Endodermal cell (in vitro differentiated cells): ENCODE measurements around the gene DCLRE1B. TPM values are rescaled to one million over a fixed set of nuclear protein-coding genes. Genes with fewer than 3 reads are reported as not detected.

Source experiments
- DNase-seq: peaks from one replicate; pipeline ENCODE4 v3.0.0-alpha.2; 2017
- H3K27ac ChIP-seq: 2 replicates; pipeline ENCODE4 v1.5.1; 2013; ENCODE audit warnings: mild to moderate bottlenecking, low read depth, low read length, moderate library complexity
- H3K27me3 ChIP-seq: 2 replicates; pipeline ENCODE4 v1.6.1; 2013; ENCODE audit warnings: mild to moderate bottlenecking, low read length, moderate library complexity; ENCODE audit not compliant: insufficient read depth, control insufficient read depth, poor library complexity, severe bottlenecking
- H3K36me3 ChIP-seq: 2 replicates; pipeline ENCODE4 v1.7.0; 2013; ENCODE audit warnings: mild to moderate bottlenecking, low read length, moderate library complexity; ENCODE audit not compliant: control insufficient read depth, insufficient read depth
- H3K4me1 ChIP-seq: one replicate; pipeline ENCODE4 v1.7.0; 2013; ENCODE audit warnings: low read length; ENCODE audit not compliant: control insufficient read depth, insufficient read depth
- H3K4me3 ChIP-seq: 2 replicates; pipeline ENCODE4 v1.5.1; 2013; ENCODE audit warnings: mild to moderate bottlenecking, low read length, moderate library complexity
- H3K9ac ChIP-seq: 2 replicates; pipeline ENCODE4 v1.6.1; 2013; ENCODE audit warnings: mild to moderate bottlenecking, low read length, moderate library complexity; ENCODE audit not compliant: poor library complexity, severe bottlenecking; ENCODE audit errors: extremely low read depth
- H3K9me3 ChIP-seq: 2 replicates; pipeline ENCODE4 v1.6.1; 2013; ENCODE audit warnings: mild to moderate bottlenecking, low read length, moderate library complexity; ENCODE audit not compliant: control insufficient read depth
- H3K27ac Mint-ChIP-seq: 2 replicates; pipeline ENCODE4 v1.8.0; 2020; ENCODE audit warnings: mixed read lengths
- H3K27me3 Mint-ChIP-seq: 2 replicates; pipeline ENCODE4 v1.8.0; 2021; ENCODE audit warnings: mild to moderate bottlenecking, mixed read lengths; ENCODE audit not compliant: insufficient read depth
- H3K36me3 Mint-ChIP-seq: 2 replicates; pipeline ENCODE4 v1.8.0; 2020; ENCODE audit warnings: low read depth, mixed read lengths
- H3K4me1 Mint-ChIP-seq: 2 replicates; pipeline ENCODE4 v1.8.0; 2020; ENCODE audit warnings: mixed read lengths
- H3K4me3 Mint-ChIP-seq: 2 replicates; pipeline ENCODE4 v1.8.0; 2020; ENCODE audit warnings: mild to moderate bottlenecking, moderate library complexity, mixed read lengths
- H3K9me3 Mint-ChIP-seq: 2 replicates; pipeline ENCODE4 v1.8.0; 2020; ENCODE audit warnings: mild to moderate bottlenecking, mixed read lengths
- WGBS, 2 experiments: methylation state at CpG; one replicate each; pipeline versions ENCODE4 v1.1.5 to v1.1.7; 2013; ENCODE audit warnings: missing lambda C conversion rate in 2 of 2, mixed read lengths in 1 of 2; ENCODE audit not compliant: insufficient coverage in 1 of 2, insufficient read length in 1 of 2; 5-methylcytosine and 5-hydroxymethylcytosine counted together
- total RNA-seq, 2 donors: library from RNA; stranded (reverse); fragmentation: NEBNext Ultra II Directional in 1 of 2; extraction: Animal tissue kit (Norgen Biotek cat#: 25700) in 1 of 2; gene quantifications; 2 replicates in 1 of 2; 3 replicates in 1 of 2; pipeline ENCODE4 v1.2.1, GENCODE V29; 2021
- TF ChIP-seq, protein P1 (sequence below): fragments of 200-600 bp; sonication (generic); conservative IDR thresholded peaks from 2 replicates; pipeline ENCODE4 v1.5.0; 2021; ENCODE audit warnings: antibody characterized with exemption, mild to moderate bottlenecking

Gene DCLRE1B
- total RNA-seq, 2 donors from 2014 or later = 7.4 to 11.0 TPM

DNA sequence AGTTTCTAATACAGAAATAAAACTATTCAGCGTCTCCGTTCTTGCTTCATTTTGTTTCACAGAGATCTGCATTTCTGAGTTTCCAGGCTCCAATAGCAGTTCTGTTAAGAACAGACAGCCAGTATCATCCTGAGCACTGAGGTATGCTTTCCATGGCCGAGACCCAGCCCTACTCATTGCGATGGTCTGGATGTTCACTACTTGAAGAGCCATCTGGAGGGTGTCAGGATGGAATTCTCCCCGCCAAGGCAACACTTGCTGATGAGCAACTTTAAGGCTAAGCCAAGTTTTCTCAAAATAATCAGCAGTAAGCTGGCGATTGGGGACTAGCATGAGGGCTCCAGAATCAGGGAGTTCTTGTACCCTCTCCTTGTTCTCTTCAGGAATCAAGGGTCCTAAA is 10.0 kb upstream of the DCLRE1B start:
- no peak overlapping the region for H3K27ac Mint-ChIP-seq
- WGBS, 2 experiments = 95 to 100% methylated on average over 6 of the region's 6 CpGs
- no peaks in the 10 kb centered on the region for H3K27me3 Mint-ChIP-seq
- Histone ChIP-seq H3K27ac (no peak overlapping the region), H3K9me3 (no peaks in the 10 kb centered on the region), H3K27me3 (no peaks in the 10 kb centered on the region), H3K9ac (no peak overlapping the region), H3K36me3 (peaks cover 25% of the 10 kb centered on the region), H3K4me1 (no peaks in the 10 kb centered on the region), H3K4me3 (no peak overlapping the region)
- H3K36me3 Mint-ChIP-seq = peaks cover 27% of the 10 kb centered on the region
- H3K9me3 Mint-ChIP-seq = no peaks in the 10 kb centered on the region
- TF ChIP-seq, protein P1, sequence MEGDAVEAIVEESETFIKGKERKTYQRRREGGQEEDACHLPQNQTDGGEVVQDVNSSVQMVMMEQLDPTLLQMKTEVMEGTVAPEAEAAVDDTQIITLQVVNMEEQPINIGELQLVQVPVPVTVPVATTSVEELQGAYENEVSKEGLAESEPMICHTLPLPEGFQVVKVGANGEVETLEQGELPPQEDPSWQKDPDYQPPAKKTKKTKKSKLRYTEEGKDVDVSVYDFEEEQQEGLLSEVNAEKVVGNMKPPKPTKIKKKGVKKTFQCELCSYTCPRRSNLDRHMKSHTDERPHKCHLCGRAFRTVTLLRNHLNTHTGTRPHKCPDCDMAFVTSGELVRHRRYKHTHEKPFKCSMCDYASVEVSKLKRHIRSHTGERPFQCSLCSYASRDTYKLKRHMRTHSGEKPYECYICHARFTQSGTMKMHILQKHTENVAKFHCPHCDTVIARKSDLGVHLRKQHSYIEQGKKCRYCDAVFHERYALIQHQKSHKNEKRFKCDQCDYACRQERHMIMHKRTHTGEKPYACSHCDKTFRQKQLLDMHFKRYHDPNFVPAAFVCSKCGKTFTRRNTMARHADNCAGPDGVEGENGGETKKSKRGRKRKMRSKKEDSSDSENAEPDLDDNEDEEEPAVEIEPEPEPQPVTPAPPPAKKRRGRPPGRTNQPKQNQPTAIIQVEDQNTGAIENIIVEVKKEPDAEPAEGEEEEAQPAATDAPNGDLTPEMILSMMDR = no peak
- no peaks in the 10 kb centered on the region for H3K4me1 Mint-ChIP-seq
- DNase-seq = no peak
- no peak overlapping the region for H3K4me3 Mint-ChIP-seq

DNA sequence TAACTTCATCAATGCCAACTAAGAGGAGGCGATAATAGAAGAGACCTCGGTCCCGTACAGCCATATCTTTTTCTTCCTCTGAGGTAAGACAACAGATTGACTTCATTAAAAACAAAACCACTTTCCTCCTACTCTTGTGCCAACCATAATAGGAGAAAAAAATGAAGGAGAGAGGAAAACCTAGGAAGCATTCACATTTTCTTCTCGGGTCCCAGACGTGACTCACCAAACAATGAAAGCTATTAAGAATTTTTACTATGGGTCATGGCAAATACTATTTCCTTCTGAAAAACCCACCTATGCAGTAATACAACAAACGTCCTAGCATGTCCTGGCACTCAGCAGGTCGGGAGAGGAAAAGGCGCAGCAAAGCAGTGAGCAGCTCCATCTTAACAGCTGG is 9.2 kb upstream of the DCLRE1B start:
- Mint-ChIP-seq H3K27ac (no peak overlapping the region), H3K4me1 (no peaks in the 10 kb centered on the region), H3K27me3 (no peaks in the 10 kb centered on the region), H3K36me3 (peaks cover 29% of the 10 kb centered on the region), H3K4me3 (no peak overlapping the region), H3K9me3 (no peaks in the 10 kb centered on the region)
- Histone ChIP-seq H3K9me3 (no peaks in the 10 kb centered on the region), H3K27ac (no peak overlapping the region), H3K4me1 (no peaks in the 10 kb centered on the region), H3K4me3 (no peak overlapping the region), H3K36me3 (peaks cover 29% of the 10 kb centered on the region), H3K27me3 (no peaks in the 10 kb centered on the region), H3K9ac (no peak overlapping the region)
- 88 to 95% methylated on average over 4 to 8 of the region's 8 CpGs for WGBS, 2 experiments
- DNase-seq = no peak
- TF ChIP-seq, protein P1 = no peak

- no peaks in the 10 kb centered on the region for H3K9me3 Mint-ChIP-seq
- peaks cover 29% of the 10 kb centered on the region for H3K36me3 Mint-ChIP-seq
- H3K27ac Mint-ChIP-seq = no peak overlapping the region
- DNase-seq = no peak
- Histone ChIP-seq H3K9me3 (no peaks in the 10 kb centered on the region), H3K36me3 (peaks cover 33% of the 10 kb centered on the region), H3K4me3 (no peak overlapping the region), H3K9ac (no peak overlapping the region), H3K27ac (no peak overlapping the region), H3K27me3 (no peaks in the 10 kb centered on the region), H3K4me1 (no peaks in the 10 kb centered on the region)
- 81% methylated on average over 1 of the region's 1 CpG; no CpG with 5 or more reads in 1 of the 2 experiments for WGBS, 2 experiments
- TF ChIP-seq, protein P1 = no peak
- H3K4me3 Mint-ChIP-seq = no peak overlapping the region
- no peaks in the 10 kb centered on the region for H3K27me3 Mint-ChIP-seq
- H3K4me1 Mint-ChIP-seq = no peaks in the 10 kb centered on the region
Observed at GRCh38 chr1:113898241-113898814, 6.8 kb upstream of the DCLRE1B start.
